Neuronal stem cell (in vitro differentiated cells): ENCODE measurements around the gene CDH18.

Experiments
- DNase-seq: peaks from one replicate; pipeline ENCODE4 v3.0.0-alpha.2; 2013; ENCODE audit warnings: low spot score
- H2AFZ ChIP-seq: one replicate; pipeline ENCODE4 v1.6.1; 2013; ENCODE audit warnings: mild to moderate bottlenecking, low read length, inconsistent platforms
- H2AK5ac ChIP-seq: 2 replicates; pipeline ENCODE4 v1.6.1; 2013; ENCODE audit warnings: low read depth, mild to moderate bottlenecking, inconsistent platforms, low read length, moderate library complexity, mixed read lengths
- H2BK120ac ChIP-seq: 2 replicates; pipeline ENCODE4 v1.6.1; 2013; ENCODE audit warnings: low read depth, mild to moderate bottlenecking, inconsistent platforms, low read length, moderate library complexity, mixed read lengths
- H2BK12ac ChIP-seq: one replicate; pipeline ENCODE4 v1.6.1; 2013; ENCODE audit warnings: low read length, inconsistent platforms
- H2BK15ac ChIP-seq: 2 replicates; pipeline ENCODE4 v1.6.1; 2013; ENCODE audit warnings: mild to moderate bottlenecking, low read length, inconsistent platforms, mixed read lengths
- H2BK5ac ChIP-seq: one replicate; pipeline ENCODE4 v1.6.1; 2013; ENCODE audit warnings: inconsistent platforms, mild to moderate bottlenecking, low read length, moderate library complexity
- H3K14ac ChIP-seq: one replicate; pipeline ENCODE4 v1.6.1; 2013; ENCODE audit warnings: low read length, inconsistent platforms
- H3K18ac ChIP-seq: 2 replicates; pipeline ENCODE4 v1.6.1; 2013; ENCODE audit warnings: low read length, inconsistent platforms
- H3K23ac ChIP-seq: 2 replicates; pipeline ENCODE4 v1.6.1; 2013; ENCODE audit warnings: low read depth, mild to moderate bottlenecking, mixed read lengths, low read length, inconsistent platforms; ENCODE audit not compliant: poor library complexity
- H3K27ac ChIP-seq: replicated peaks from 3 replicates; pipeline ENCODE4 v1.5.1; 2013; ENCODE audit warnings: low read length, inconsistent platforms
- H3K27me3 ChIP-seq, 3 experiments: 2 replicates each; pipeline ENCODE4 v1.6.1; 2013; ENCODE audit warnings: low read length in 3 of 3, mild to moderate bottlenecking in 2 of 3, inconsistent platforms in 1 of 3, low read depth in 1 of 3, mixed read lengths in 1 of 3, moderate library complexity in 1 of 3; ENCODE audit not compliant: control insufficient read depth in 3 of 3, insufficient read depth in 3 of 3
- H3K36me3 ChIP-seq, 2 donors: replicated peaks in 1 of 2; 2 replicates each; pipeline ENCODE4 v1.6.1; 2013; ENCODE audit warnings: low read length in 2 of 2; ENCODE audit not compliant: control insufficient read depth in 2 of 2, insufficient read depth in 2 of 2
- H3K4ac ChIP-seq: 2 replicates; pipeline ENCODE4 v1.6.1; 2013; ENCODE audit warnings: inconsistent platforms, mild to moderate bottlenecking, low read length, moderate library complexity
- H3K4me1 ChIP-seq, 2 donors: 1 replicate in 1 of 2; 2 replicates in 1 of 2; pipeline ENCODE4 v1.6.1; 2013; ENCODE audit warnings: low read length in 2 of 2, low read depth in 1 of 2; ENCODE audit not compliant: control insufficient read depth in 2 of 2, insufficient read depth in 1 of 2
- H3K4me2 ChIP-seq: one replicate; pipeline ENCODE4 v1.6.1; 2013; ENCODE audit warnings: mild to moderate bottlenecking, low read length, inconsistent platforms; ENCODE audit not compliant: insufficient read depth, poor library complexity, severe bottlenecking
- H3K4me3 ChIP-seq, 2 donors: 2 replicates each; pipeline ENCODE4 v1.5.1; 2013; ENCODE audit warnings: low read length in 2 of 2, mild to moderate bottlenecking in 2 of 2, inconsistent platforms in 1 of 2, moderate library complexity in 1 of 2
- H3K79me1 ChIP-seq: one replicate; pipeline ENCODE4 v1.6.1; 2013; ENCODE audit warnings: low read depth, mild to moderate bottlenecking, inconsistent platforms, low read length, moderate library complexity
- H3K9ac ChIP-seq: one replicate; pipeline ENCODE4 v1.6.1; 2013; ENCODE audit warnings: mild to moderate bottlenecking, low read depth, low read length, inconsistent platforms; ENCODE audit not compliant: poor library complexity
- H3K9me3 ChIP-seq, 2 donors: replicated peaks in 1 of 2; 2 replicates each; pipeline versions ENCODE3 to v1.6.1; 2013; ENCODE audit warnings: low read length in 2 of 2, mild to moderate bottlenecking in 2 of 2, inconsistent platforms in 1 of 2, low read depth in 1 of 2, mixed read lengths in 1 of 2, moderate library complexity in 1 of 2; ENCODE audit not compliant: control insufficient read depth in 2 of 2, insufficient read depth in 1 of 2
- H4K8ac ChIP-seq: one replicate; pipeline ENCODE4 v1.6.1; 2013; ENCODE audit warnings: low read depth, mild to moderate bottlenecking, inconsistent platforms, low read length, moderate library complexity
- H4K91ac ChIP-seq: one replicate; pipeline ENCODE4 v1.6.1; 2013; ENCODE audit warnings: low read length, low read depth, mild to moderate bottlenecking, inconsistent platforms; ENCODE audit not compliant: poor library complexity
- WGBS, 2 donors: extraction: QIAGEN DNeasy Blood & Tissue Kit; methylation state at CpG; one replicate each; pipeline ENCODE4 v1.1.7; 2013; ENCODE audit warnings: missing lambda C conversion rate in 2 of 2, mixed read lengths in 1 of 2; ENCODE audit not compliant: insufficient read length in 2 of 2, insufficient replicate concordance in 1 of 2; ENCODE audit errors: extremely low coverage in 2 of 2; 5-methylcytosine and 5-hydroxymethylcytosine counted together

CDH18 gene

GRCh38 chr5:19950897-19951296 is 37.1 kb downstream of the CDH18 start:
- DNase-seq: no peak
- Histone ChIP-seq H3K18ac (no peak overlapping the region), H3K23ac (no peak overlapping the region), H2BK5ac (no peak overlapping the region), H3K9ac (no peak overlapping the region), H3K79me1 (no peaks in the 10 kb centered on the region), H3K36me3 (no peaks in the 10 kb centered on the region), H4K91ac (no peak overlapping the region), H3K4me3 (no peak overlapping the region), H3K4me1 (no peaks in the 10 kb centered on the region), H3K27me3 (no peaks in the 10 kb centered on the region), H3K14ac (no peak overlapping the region), H3K27ac (no peak overlapping the region), H3K9me3 (no peaks in the 10 kb centered on the region), H4K8ac (no peak overlapping the region), H3K4ac (no peak overlapping the region), H3K4me2 (no peak overlapping the region), H2BK15ac (no peak overlapping the region), H2BK120ac (no peak overlapping the region), H2AK5ac (no peak overlapping the region), H2BK12ac (no peak overlapping the region), H2AFZ (no peak overlapping the region)

GRCh38 chr5:19940192-19940591 is 47.8 kb downstream of the CDH18 start:
- WGBS, 2 donors: no CpG with 5 or more reads among the region's 1 CpG
- Histone ChIP-seq H2BK15ac (no peak overlapping the region), H4K8ac (no peak overlapping the region), H2BK5ac (no peak overlapping the region), H2AK5ac (no peak overlapping the region), H3K4ac (no peak overlapping the region), H3K27ac (no peak overlapping the region), H3K79me1 (no peaks in the 10 kb centered on the region), H3K27me3 (no peaks in the 10 kb centered on the region), H3K4me2 (no peak overlapping the region), H3K18ac (no peak overlapping the region), H2BK120ac (no peak overlapping the region), H3K9me3 (no peaks in the 10 kb centered on the region), H3K36me3 (no peaks in the 10 kb centered on the region), H2BK12ac (no peak overlapping the region), H3K4me1 (peaks cover 0 to 2% of the 10 kb centered on the region in 2 donors), H3K4me3 (no peak overlapping the region), H3K14ac (no peak overlapping the region), H3K9ac (no peak overlapping the region), H4K91ac (no peak overlapping the region), H3K23ac (no peak overlapping the region), H2AFZ (no peak overlapping the region)
- DNase-seq: no peak

- Histone ChIP-seq H3K36me3 (no peaks in the 10 kb centered on the region), H2BK120ac (no peak overlapping the region), H2AFZ (peak overlapping the region; percentile 18), H2AK5ac (no peak overlapping the region), H3K18ac (no peak overlapping the region), H3K14ac (no peak overlapping the region), H4K91ac (no peak overlapping the region), H3K4me1 (peaks cover 0 to 34% of the 10 kb centered on the region in 2 donors), H3K4me3 (no peak overlapping the region), H3K27ac (no peak overlapping the region), H3K9ac (no peak overlapping the region), H4K8ac (no peak overlapping the region), H2BK5ac (no peak overlapping the region), H3K23ac (no peak overlapping the region), H3K4me2 (no peak overlapping the region), H3K79me1 (no peaks in the 10 kb centered on the region), H3K9me3 (no peaks in the 10 kb centered on the region), H2BK12ac (no peak overlapping the region), H2BK15ac (no peak overlapping the region), H3K4ac (no peak overlapping the region), H3K27me3 (no peaks in the 10 kb centered on the region)
- DNase-seq: no peak
- WGBS, 2 donors: no CpG with 5 or more reads among the region's 5 CpGs
These were observed 57.5 kb downstream of the CDH18 start for GRCh38 chr5:19930451-19930850.

GRCh38 chr5:19928562-19929421 is 59.2 kb downstream of the CDH18 start:
- H2BK15ac ChIP-seq: no peak overlapping the region
- no peak overlapping the region for H2BK12ac ChIP-seq
- no peak overlapping the region for H2BK5ac ChIP-seq
- H2AK5ac ChIP-seq: no peak overlapping the region
- H3K9ac ChIP-seq: no peak overlapping the region
- no peak overlapping the region for H4K91ac ChIP-seq
- H3K4me1 ChIP-seq: peaks cover 0 to 34% of the 10 kb centered on the region in 2 donors
- H3K27ac ChIP-seq: no peak overlapping the region
- no peak overlapping the region for H3K18ac ChIP-seq
- H3K9me3 ChIP-seq: no peaks in the 10 kb centered on the region
- no peak overlapping the region for H3K14ac ChIP-seq
- no peak overlapping the region for H3K4me2 ChIP-seq
- WGBS, 2 donors: no CpG with 5 or more reads among the region's 3 CpGs
- no peak for DNase-seq
- no peak overlapping the region for H3K4me3 ChIP-seq
- H4K8ac ChIP-seq: no peak overlapping the region
- H3K23ac ChIP-seq: no peak overlapping the region
- no peak overlapping the region for H2AFZ ChIP-seq
- no peak overlapping the region for H2BK120ac ChIP-seq
- H3K79me1 ChIP-seq: no peaks in the 10 kb centered on the region
- no peaks in the 10 kb centered on the region for H3K36me3 ChIP-seq
- no peak overlapping the region for H3K4ac ChIP-seq
- H3K27me3 ChIP-seq: no peaks in the 10 kb centered on the region
